Measurements from ENCODE around the gene HMG20A.

- no peak for TF ChIP-seq EZH2 (IDR thresholded peaks at IDR 0.05)
- TF ChIP-seq POLR2AphosphoS5 (IDR thresholded peaks at IDR 0.05; ENCODE audit: borderline replicate concordance, low read depth, low read length) = no peak
Measured at GRCh38 chr15:77486542-77487468, 66.1 kb downstream of the HMG20A start.
